Stomach (tissue), 4 donors: Measurements from ENCODE around the gene CXCL11.

ENCODE experiments used
- CTCF ChIP-seq, 7 experiments: fragments of 450-650 bp in 4 of 7; fragments of 200-600 bp in 3 of 7; sonication (generic) in 3 of 7; IDR thresholded peaks; one replicate each; pipeline ENCODE4 v1.5.1; 2016 to 2019; ENCODE audit warnings: antibody characterized with exemption in 7 of 7, control low read depth in 2 of 7, mild to moderate bottlenecking in 1 of 7
- EP300 ChIP-seq: sonication (generic); formaldehyde crosslinking; IDR thresholded peaks from one replicate; pipeline ENCODE4 v1.6.1; 2017; ENCODE audit warnings: antibody characterized with exemption

GRCh38 chr4:76035141-76035540 lies 729 bp downstream of the CXCL11 start:
- TF ChIP-seq EP300 = no peak
- TF ChIP-seq CTCF (IDR thresholded peaks at IDR 0.05) = no peak
